Sigmoid colon (tissue), 4 donors: ENCODE measurements around the gene SPDL1.

Source experiments
- POLR2A ChIP-seq, 2 donors: fragments of 450-650 bp; IDR thresholded peaks; one replicate each; pipeline ENCODE4 v1.6.1; 2016; ENCODE audit warnings: antibody characterized with exemption in 2 of 2, mild to moderate bottlenecking in 2 of 2, moderate library complexity in 2 of 2
- POLR2AphosphoS5 ChIP-seq, 4 donors: sonication (generic); formaldehyde crosslinking; IDR thresholded peaks; one replicate each; pipeline ENCODE4 v1.6.1; 2017; ENCODE audit warnings: antibody characterized with exemption in 4 of 4
- TF ChIP-seq, protein P1 (sequence below), 4 experiments: fragments of 450-650 bp in 3 of 4; fragments of 200-600 bp in 1 of 4; IDR thresholded peaks; one replicate each; pipeline ENCODE4 v1.5.1; 2016 to 2019; ENCODE audit warnings: antibody characterized with exemption in 4 of 4, mild to moderate bottlenecking in 3 of 4, moderate library complexity in 2 of 4

DNA sequence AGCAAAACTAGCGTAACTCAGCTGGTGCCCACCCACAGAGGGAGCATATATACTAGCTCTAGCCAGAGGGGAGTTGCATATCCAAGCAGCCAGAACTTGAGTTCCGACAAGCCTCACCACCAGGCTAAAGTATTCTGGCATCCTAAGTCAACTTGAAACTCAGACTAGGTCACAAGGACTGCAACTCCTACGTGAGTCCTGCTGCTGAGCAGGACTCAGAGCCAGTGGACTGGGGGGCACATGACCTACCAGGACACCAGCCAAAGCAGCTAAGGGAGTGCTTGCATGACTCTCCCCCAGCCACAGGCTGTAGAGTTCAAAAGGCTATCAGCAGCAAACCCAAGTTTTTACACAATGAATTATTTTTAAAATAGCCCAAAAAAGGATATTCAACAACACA lies 26.1 kb downstream of the SPDL1 start:
- TF ChIP-seq, protein P1, sequence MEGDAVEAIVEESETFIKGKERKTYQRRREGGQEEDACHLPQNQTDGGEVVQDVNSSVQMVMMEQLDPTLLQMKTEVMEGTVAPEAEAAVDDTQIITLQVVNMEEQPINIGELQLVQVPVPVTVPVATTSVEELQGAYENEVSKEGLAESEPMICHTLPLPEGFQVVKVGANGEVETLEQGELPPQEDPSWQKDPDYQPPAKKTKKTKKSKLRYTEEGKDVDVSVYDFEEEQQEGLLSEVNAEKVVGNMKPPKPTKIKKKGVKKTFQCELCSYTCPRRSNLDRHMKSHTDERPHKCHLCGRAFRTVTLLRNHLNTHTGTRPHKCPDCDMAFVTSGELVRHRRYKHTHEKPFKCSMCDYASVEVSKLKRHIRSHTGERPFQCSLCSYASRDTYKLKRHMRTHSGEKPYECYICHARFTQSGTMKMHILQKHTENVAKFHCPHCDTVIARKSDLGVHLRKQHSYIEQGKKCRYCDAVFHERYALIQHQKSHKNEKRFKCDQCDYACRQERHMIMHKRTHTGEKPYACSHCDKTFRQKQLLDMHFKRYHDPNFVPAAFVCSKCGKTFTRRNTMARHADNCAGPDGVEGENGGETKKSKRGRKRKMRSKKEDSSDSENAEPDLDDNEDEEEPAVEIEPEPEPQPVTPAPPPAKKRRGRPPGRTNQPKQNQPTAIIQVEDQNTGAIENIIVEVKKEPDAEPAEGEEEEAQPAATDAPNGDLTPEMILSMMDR (IDR thresholded peaks at IDR 0.05), result no peak
- TF ChIP-seq POLR2A (IDR thresholded peaks at IDR 0.05) (no peak), POLR2AphosphoS5 (IDR thresholded peaks at IDR 0.05) (no peak)
